Fibroblast of skin of abdomen (primary cell): ENCODE results near the gene LAPTM5.

ENCODE experiments used
- DNase-seq: peaks from one replicate; pipeline ENCODE4 v3.0.0-alpha.2; 2013

Gene LAPTM5

GRCh38 chr1:30787266-30787665 lies 29.7 kb upstream of the LAPTM5 start:
- DNase-seq: no peak

- no peak for DNase-seq
Measured at GRCh38 chr1:30786264-30786991, 28.9 kb upstream of the LAPTM5 start.

- no peak for DNase-seq
Measured at GRCh38 chr1:30785714-30786113, 28.1 kb upstream of the LAPTM5 start.

- no peak for DNase-seq
Measured at GRCh38 chr1:30785181-30785580, 27.6 kb upstream of the LAPTM5 start.

- DNase-seq: no peak
Measured at GRCh38 chr1:30783256-30783915, 25.8 kb upstream of the LAPTM5 start.

GRCh38 chr1:30782361-30783255 lies 25.0 kb upstream of the LAPTM5 start:
- peak; percentile 59 for DNase-seq

- no peak for DNase-seq
Measured at GRCh38 chr1:30781906-30782305, 24.3 kb upstream of the LAPTM5 start.

GRCh38 chr1:30780409-30780808 lies 22.8 kb upstream of the LAPTM5 start:
- DNase-seq: no peak

GRCh38 chr1:30779294-30780071 lies 21.9 kb upstream of the LAPTM5 start:
- peak; percentile 63 for DNase-seq

- DNase-seq: no peak
Measured at GRCh38 chr1:30778979-30779293, 21.4 kb upstream of the LAPTM5 start.

- peak; percentile 85 for DNase-seq
Measured at GRCh38 chr1:30778154-30778978, 20.8 kb upstream of the LAPTM5 start.

- DNase-seq: no peak
Measured at GRCh38 chr1:30777904-30778153, 20.3 kb upstream of the LAPTM5 start.

GRCh38 chr1:30777060-30777903 lies 19.7 kb upstream of the LAPTM5 start:
- DNase-seq: no peak

GRCh38 chr1:30776097-30777059 lies 18.8 kb upstream of the LAPTM5 start:
- no peak for DNase-seq

- DNase-seq: no peak
Measured at GRCh38 chr1:30775433-30775975, 17.9 kb upstream of the LAPTM5 start.

- no peak for DNase-seq
Measured at GRCh38 chr1:30774550-30775432, 17.2 kb upstream of the LAPTM5 start.

- no peak for DNase-seq
Measured at GRCh38 chr1:30773722-30774358, 16.3 kb upstream of the LAPTM5 start.

- no peak for DNase-seq
Measured at GRCh38 chr1:30771005-30771404, 13.4 kb upstream of the LAPTM5 start.
